Measurements from ENCODE around the gene SERP2.

SERP2 gene

DNA sequence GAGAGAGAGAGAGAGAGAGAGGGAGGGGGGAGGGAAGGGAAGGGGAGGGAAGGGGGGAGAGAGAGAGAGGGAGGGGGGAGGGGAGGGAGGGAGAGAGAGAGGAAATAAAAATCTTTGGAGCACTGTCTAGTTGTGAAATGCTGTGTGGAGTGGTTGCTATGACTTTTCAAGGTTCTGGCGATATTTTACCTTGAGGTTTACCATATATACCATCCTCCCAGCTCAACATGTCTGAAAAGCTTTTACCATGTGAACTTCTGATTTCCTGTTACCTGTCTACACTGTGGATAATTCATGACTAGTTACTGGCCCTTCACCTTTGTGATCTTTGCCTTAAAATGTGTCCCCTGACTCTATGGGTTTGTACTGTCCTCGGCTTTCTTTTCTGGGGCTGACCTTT, 38.2 kb downstream of the SERP2 start:
- Histone ChIP-seq H3K27me3 (ENCODE audit: insufficient read depth, insufficient read length) (no peaks in the 10 kb centered on the region), H3K4me1 (ENCODE audit: insufficient read depth, insufficient read length) (peaks cover 6% of the 10 kb centered on the region), H3K9ac (ENCODE audit: insufficient read length, low read depth) (no peak overlapping the region), H3K36me3 (ENCODE audit: insufficient read depth, insufficient read length, low read length) (no peaks in the 10 kb centered on the region), H3K4me3 (ENCODE audit: insufficient read length, low read depth) (no peak overlapping the region), H3K9me3 (ENCODE audit: insufficient read depth, low read length) (no peaks in the 10 kb centered on the region; the same call in 1 of the 2 replicates)
- DNase-seq (ENCODE audit: low read depth, low spot score), result no peak
- TF ChIP-seq SUZ12 (IDR thresholded peaks at IDR 0.05; ENCODE audit: extremely low read depth, insufficient read depth, insufficient read length) (no peak), YY1 (IDR thresholded peaks at IDR 0.05; ENCODE audit: insufficient read depth, insufficient read length) (no peak), ZNF274 (IDR thresholded peaks at IDR 0.05; ENCODE audit: low read depth, low read length) (no peak)

DNA sequence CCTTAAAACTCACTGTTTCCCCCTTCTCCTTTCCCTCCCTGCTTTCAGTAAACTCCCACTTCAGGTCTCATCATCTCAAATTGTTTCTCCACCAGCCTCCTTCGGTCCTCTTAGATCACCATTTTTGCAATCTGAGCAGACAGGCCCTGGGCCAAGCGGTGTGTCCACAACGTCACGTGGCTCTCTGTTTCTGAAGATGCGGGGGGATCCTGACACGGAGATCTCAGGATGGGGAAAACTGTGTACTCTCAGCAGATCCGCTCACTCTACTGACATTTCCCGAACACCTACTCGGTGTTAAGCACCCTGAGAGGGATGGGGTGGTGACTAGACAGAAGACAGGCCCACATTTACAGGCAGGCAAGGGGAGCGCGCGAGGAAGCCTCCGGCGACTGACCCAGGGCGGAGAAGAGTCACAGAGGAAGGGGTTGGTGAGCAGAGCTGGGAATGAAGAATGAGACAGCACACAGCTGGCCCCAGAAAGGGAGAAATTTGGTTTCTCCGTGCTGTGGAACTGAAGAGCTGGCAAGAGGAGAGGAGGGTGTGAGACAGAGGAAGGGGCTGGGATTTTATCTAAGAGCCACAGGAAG, 38.8 kb downstream of the SERP2 start:
- Histone ChIP-seq H3K36me3 (ENCODE audit: insufficient read depth, insufficient read length, low read length) (no peaks in the 10 kb centered on the region), H3K4me3 (ENCODE audit: insufficient read length, low read depth) (no peak overlapping the region), H3K27me3 (ENCODE audit: insufficient read depth, insufficient read length) (no peaks in the 10 kb centered on the region), H3K4me1 (ENCODE audit: insufficient read depth, insufficient read length) (peaks cover 6% of the 10 kb centered on the region), H3K9ac (ENCODE audit: insufficient read length, low read depth) (no peak overlapping the region), H3K9me3 (ENCODE audit: insufficient read depth, low read length) (no peaks in the 10 kb centered on the region; the same call in 1 of the 2 replicates)
- no peak for TF ChIP-seq ZNF274 (IDR thresholded peaks at IDR 0.05; ENCODE audit: low read depth, low read length)
- no peak for TF ChIP-seq SUZ12 (IDR thresholded peaks at IDR 0.05; ENCODE audit: extremely low read depth, insufficient read depth, insufficient read length)
- TF ChIP-seq YY1 (IDR thresholded peaks at IDR 0.05; ENCODE audit: insufficient read depth, insufficient read length), result no peak
- no peak for DNase-seq (ENCODE audit: low read depth, low spot score)

DNA sequence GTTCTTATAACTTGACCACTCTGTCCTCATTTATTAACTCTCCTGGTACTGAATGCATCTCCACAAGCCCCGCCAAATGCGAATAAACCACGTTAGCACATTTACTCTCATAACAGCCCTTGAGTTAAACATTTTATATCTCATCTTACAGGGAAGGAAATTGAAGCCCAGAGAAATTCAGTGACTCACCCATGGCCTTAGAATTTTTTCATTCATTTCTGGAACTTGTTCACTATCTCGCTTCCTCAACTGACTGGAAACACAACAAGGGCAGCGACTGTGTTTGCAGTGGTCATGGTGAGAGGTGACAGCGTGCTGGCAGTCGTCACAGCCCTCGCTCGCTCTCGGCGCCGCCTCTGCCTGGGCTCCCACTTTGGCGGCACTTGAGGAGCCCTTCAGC, 39.5 kb downstream of the SERP2 start:
- Histone ChIP-seq H3K9ac (ENCODE audit: insufficient read length, low read depth) (no peak overlapping the region), H3K36me3 (ENCODE audit: insufficient read depth, insufficient read length, low read length) (no peaks in the 10 kb centered on the region), H3K4me3 (ENCODE audit: insufficient read length, low read depth) (no peak overlapping the region), H3K27me3 (ENCODE audit: insufficient read depth, insufficient read length) (no peaks in the 10 kb centered on the region), H3K4me1 (ENCODE audit: insufficient read depth, insufficient read length) (peaks cover 6% of the 10 kb centered on the region), H3K9me3 (ENCODE audit: insufficient read depth, low read length) (no peaks in the 10 kb centered on the region; the same call in 1 of the 2 replicates)
- no peak for DNase-seq (ENCODE audit: low read depth, low spot score)
- no peak for TF ChIP-seq YY1 (IDR thresholded peaks at IDR 0.05; ENCODE audit: insufficient read depth, insufficient read length)
- no peak for TF ChIP-seq SUZ12 (IDR thresholded peaks at IDR 0.05; ENCODE audit: extremely low read depth, insufficient read depth, insufficient read length)
- no peak for TF ChIP-seq ZNF274 (IDR thresholded peaks at IDR 0.05; ENCODE audit: low read depth, low read length)

DNA sequence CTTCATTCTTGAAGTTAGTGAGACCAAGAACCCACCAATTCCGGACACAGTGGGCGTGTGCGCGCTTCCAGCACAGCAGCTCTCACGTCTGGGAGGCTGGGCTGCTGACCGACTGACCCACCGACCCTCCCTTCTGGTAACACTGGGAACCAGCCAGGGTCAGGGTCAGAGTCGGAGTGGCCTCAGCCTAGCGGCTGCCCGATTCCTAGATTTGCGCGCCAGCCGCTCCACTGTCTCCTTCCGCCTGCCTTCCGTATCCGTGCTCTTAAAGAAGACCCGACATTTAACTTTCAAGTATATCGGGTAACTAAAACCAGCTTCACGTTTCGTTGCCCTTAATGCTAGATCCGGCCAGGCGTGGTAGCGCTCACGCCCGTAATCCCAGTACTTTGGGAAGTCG, 41.1 kb downstream of the SERP2 start:
- Histone ChIP-seq H3K27me3 (ENCODE audit: insufficient read depth, insufficient read length) (no peaks in the 10 kb centered on the region), H3K4me3 (ENCODE audit: insufficient read length, low read depth) (no peak overlapping the region), H3K36me3 (ENCODE audit: insufficient read depth, insufficient read length, low read length) (no peaks in the 10 kb centered on the region), H3K4me1 (ENCODE audit: insufficient read depth, insufficient read length) (peaks cover under 1% of the 10 kb centered on the region), H3K9ac (ENCODE audit: insufficient read length, low read depth) (no peak overlapping the region), H3K9me3 (ENCODE audit: insufficient read depth, low read length) (no peaks in the 10 kb centered on the region; the same call in 1 of the 2 replicates)
- TF ChIP-seq SUZ12 (IDR thresholded peaks at IDR 0.05; ENCODE audit: extremely low read depth, insufficient read depth, insufficient read length), result no peak
- TF ChIP-seq YY1 (IDR thresholded peaks at IDR 0.05; ENCODE audit: insufficient read depth, insufficient read length), result no peak
- DNase-seq (ENCODE audit: low read depth, low spot score), result no peak

DNA sequence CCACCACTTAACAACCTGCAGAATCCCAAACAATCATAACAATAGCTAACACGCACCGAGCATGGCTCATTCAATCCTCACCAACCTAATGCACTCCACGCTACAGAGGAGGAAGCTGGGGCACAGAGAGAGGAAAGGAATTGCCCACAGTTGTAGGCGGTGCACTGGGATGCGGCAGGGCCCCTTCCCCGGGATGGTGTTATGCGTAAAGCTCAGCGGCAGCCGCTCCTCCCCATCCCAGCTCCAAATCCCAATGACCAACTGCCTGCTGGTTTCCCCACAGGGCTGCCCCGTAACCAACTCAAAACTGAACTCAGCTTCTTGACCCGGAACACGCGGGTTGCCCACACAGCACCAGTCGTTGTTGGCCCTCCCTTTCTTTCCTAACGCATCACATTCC, 42.2 kb downstream of the SERP2 start:
- H3K9ac ChIP-seq (ENCODE audit: insufficient read length, low read depth), result no peak overlapping the region
- DNase-seq (ENCODE audit: low read depth, low spot score), result no peak
- H3K27me3 ChIP-seq (ENCODE audit: insufficient read depth, insufficient read length), result no peaks in the 10 kb centered on the region
- no peaks in the 10 kb centered on the region; the same call in 1 of the 2 replicates for H3K9me3 ChIP-seq (ENCODE audit: insufficient read depth, low read length)
- H3K4me1 ChIP-seq (ENCODE audit: insufficient read depth, insufficient read length), result no peaks in the 10 kb centered on the region
- no peaks in the 10 kb centered on the region for H3K36me3 ChIP-seq (ENCODE audit: insufficient read depth, insufficient read length, low read length)
- TF ChIP-seq YY1 (IDR thresholded peaks at IDR 0.05; ENCODE audit: insufficient read depth, insufficient read length), result no peak
- no peak for TF ChIP-seq SUZ12 (IDR thresholded peaks at IDR 0.05; ENCODE audit: extremely low read depth, insufficient read depth, insufficient read length)
- TF ChIP-seq ZNF274 (IDR thresholded peaks at IDR 0.05; ENCODE audit: low read depth, low read length), result no peak
- H3K4me3 ChIP-seq (ENCODE audit: insufficient read length, low read depth), result no peak overlapping the region

DNA sequence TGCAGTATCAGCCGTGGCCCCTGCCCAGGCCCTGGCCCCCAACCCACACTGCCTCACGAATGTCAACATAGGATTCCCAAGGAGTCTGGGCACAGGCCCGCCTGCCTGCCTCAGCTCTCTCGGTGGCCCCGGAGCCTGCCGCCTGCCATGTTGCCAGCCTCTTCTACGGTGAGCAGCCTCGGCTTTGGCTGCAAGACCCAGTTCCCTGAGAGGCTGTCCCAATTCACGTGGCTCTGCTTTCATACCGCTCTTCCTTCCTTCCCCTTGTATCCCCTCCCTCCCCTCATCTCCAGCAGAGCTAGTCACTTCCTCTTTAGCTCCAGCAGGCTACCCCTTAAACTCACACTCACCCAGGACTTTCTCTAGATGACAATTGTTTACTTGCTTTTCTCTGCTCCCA, 42.7 kb downstream of the SERP2 start:
- TF ChIP-seq ZNF274 (IDR thresholded peaks at IDR 0.05; ENCODE audit: low read depth, low read length) (no peak), SUZ12 (IDR thresholded peaks at IDR 0.05; ENCODE audit: extremely low read depth, insufficient read depth, insufficient read length) (no peak), YY1 (IDR thresholded peaks at IDR 0.05; ENCODE audit: insufficient read depth, insufficient read length) (no peak)
- no peaks in the 10 kb centered on the region for H3K36me3 ChIP-seq (ENCODE audit: insufficient read depth, insufficient read length, low read length)
- no peaks in the 10 kb centered on the region for H3K27me3 ChIP-seq (ENCODE audit: insufficient read depth, insufficient read length)
- no peaks in the 10 kb centered on the region; the same call in 1 of the 2 replicates for H3K9me3 ChIP-seq (ENCODE audit: insufficient read depth, low read length)
- no peak for DNase-seq (ENCODE audit: low read depth, low spot score)
- no peak overlapping the region for H3K4me3 ChIP-seq (ENCODE audit: insufficient read length, low read depth)
- H3K4me1 ChIP-seq (ENCODE audit: insufficient read depth, insufficient read length), result no peaks in the 10 kb centered on the region
- no peak overlapping the region for H3K9ac ChIP-seq (ENCODE audit: insufficient read length, low read depth)

DNA sequence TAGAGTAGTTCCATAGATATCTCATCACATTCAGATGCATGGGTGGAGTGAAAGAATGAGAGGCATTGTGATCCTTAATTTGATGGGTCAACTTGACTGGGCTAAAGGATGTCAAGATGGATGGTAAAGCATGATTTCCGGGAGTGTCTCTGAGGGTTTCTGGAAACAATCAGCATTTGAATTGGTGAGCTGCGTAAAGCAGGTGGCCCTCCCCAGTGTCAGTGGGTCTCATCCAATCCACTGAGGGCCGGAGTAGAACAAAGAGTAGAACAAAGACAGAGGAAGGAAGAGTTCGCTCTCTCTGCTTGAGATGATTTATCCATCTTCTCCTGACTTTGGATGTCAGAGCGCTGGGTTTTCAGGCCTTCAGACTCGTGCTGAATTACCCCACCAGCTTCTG, 43.1 kb downstream of the SERP2 start:
- H3K4me1 ChIP-seq (ENCODE audit: insufficient read depth, insufficient read length), result no peaks in the 10 kb centered on the region
- no peaks in the 10 kb centered on the region; the same call in 1 of the 2 replicates for H3K9me3 ChIP-seq (ENCODE audit: insufficient read depth, low read length)
- no peak overlapping the region for H3K4me3 ChIP-seq (ENCODE audit: insufficient read length, low read depth)
- no peak for DNase-seq (ENCODE audit: low read depth, low spot score)
- no peak overlapping the region for H3K9ac ChIP-seq (ENCODE audit: insufficient read length, low read depth)
- no peak for TF ChIP-seq SUZ12 (IDR thresholded peaks at IDR 0.05; ENCODE audit: extremely low read depth, insufficient read depth, insufficient read length)
- TF ChIP-seq ZNF274 (IDR thresholded peaks at IDR 0.05; ENCODE audit: low read depth, low read length), result no peak
- no peaks in the 10 kb centered on the region for H3K27me3 ChIP-seq (ENCODE audit: insufficient read depth, insufficient read length)
- no peaks in the 10 kb centered on the region for H3K36me3 ChIP-seq (ENCODE audit: insufficient read depth, insufficient read length, low read length)

Measured in NT2/D1 (cell line).